ENCODE measurements around the gene RAB11A. TPM values are rescaled to one million over a fixed set of nuclear protein-coding genes. Genes with fewer than 3 reads are reported as not detected.

Gene RAB11A
- total and polyA plus RNA-seq, 2 of the 13 experiments (the other 11 are each of a cell fraction or from before 2014, with no cell fraction given) = 161 to 162 TPM

DNA sequence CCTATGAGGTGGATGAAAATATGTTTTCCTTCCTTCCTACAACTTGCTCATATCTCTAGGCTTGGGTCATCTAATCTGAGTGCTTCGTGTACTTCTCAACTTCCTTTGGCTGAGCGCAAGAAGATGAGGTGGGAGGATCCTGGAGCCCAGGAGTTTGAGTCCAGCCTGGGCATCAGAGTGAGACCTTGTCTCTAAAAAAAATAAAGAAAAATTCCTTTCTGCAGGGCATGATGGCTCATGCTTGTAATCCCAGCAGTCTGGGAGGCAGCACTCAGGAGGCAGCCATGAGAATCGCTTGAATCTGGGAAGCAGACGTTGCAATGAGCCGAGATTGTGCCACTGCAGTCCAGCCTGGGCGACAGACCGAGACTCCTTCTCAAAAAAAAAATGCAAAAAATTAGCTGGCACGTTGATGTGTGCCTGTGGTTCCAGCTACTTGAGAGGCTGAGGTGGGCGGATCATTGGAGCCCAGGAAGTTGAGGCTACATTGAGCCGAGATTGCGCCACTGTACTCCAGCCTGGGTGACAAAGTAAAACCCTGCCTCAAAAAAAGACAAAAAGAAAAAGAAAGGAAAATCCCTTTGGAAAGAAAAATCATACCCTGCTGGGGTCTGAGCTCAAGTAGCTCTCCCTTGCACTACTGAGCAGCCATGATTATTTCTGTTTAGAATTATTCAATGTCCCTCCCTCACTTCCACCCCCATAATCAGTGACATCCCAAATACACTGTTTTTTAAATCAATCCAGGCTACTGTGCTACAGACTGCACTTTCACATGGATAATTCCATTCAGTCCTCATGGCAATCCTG is 28.0 kb upstream of the RAB11A start:
- no peak for DNase-seq (ENCODE audit: low spot score)
- no peaks in the 10 kb centered on the region for H3K79me2 ChIP-seq (ENCODE audit: insufficient read depth, low read length)
- no TSS peak for BruUV-seq (replicated peaks)
- H3K27ac ChIP-seq (ENCODE audit: extremely low read length, insufficient read depth, low read length) = no peak overlapping the region
- H3K4me3 ChIP-seq (replicated peaks in 1 of 3; ENCODE audit: insufficient read depth in 1 of 3, low read depth in 2 of 3, low read length in 3 of 3) = peak overlapping the region; percentile 31 to 50 (median 37); a peak in 4 of 6 replicates
- ChIA-PET POLR2A (interaction anchor here (1.3 to 2.9 kb wide), 3 partner anchors 9 to 28 kb away, joined by 3 to 20 read pairs (median 5); partner anchors contain the start of gene RAB11A), CTCF (ENCODE audit: low intra/inter-chr PET ratio, low total read pairs) (no interaction called here)
- no peaks in the 10 kb centered on the region for H4K20me1 ChIP-seq (ENCODE audit: insufficient read depth, low read length)
- H2AFZ ChIP-seq (ENCODE audit: low read length) = peak overlapping the region; percentile 82
- in situ Hi-C loops (cut with HindIII; ENCODE audit: extremely low pct_ligation_motif_present, low pct_unique_long_range_greater_than_20kb) = no loop called here
- WGBS (ENCODE audit: low lambda C conversion rate) = 31% methylated on average over 11 of the region's 11 CpGs
- H3K36me3 ChIP-seq (replicated peaks in 1 of 2; ENCODE audit: control insufficient read depth in 1 of 2, insufficient read depth in 2 of 2, low read length in 2 of 2) = no peaks in the 10 kb centered on the region
- H3K9me3 ChIP-seq (ENCODE audit: low read length) = no peaks in the 10 kb centered on the region
- intact Hi-C loops (cut with micrococcal nuclease; ENCODE audit: unreplicated experiment) = no loop called here
- no peaks in the 10 kb centered on the region for H3K27me3 ChIP-seq (ENCODE audit: control insufficient read depth in 1 of 2, insufficient read depth in 2 of 2, low read length in 2 of 2)
- H3K4me2 ChIP-seq (ENCODE audit: low read depth, low read length) = peak overlapping the region; percentile 66
- peaks cover 56% of the 10 kb centered on the region for H3K4me1 ChIP-seq (ENCODE audit: insufficient read depth, low read length)
- H3K9ac ChIP-seq (ENCODE audit: insufficient read depth, low read depth, low read length) = peak overlapping the region; percentile 20; the same call in 1 of the 2 replicates
- ATAC-seq = peak; percentile 56
- FAIRE-seq = no peak
- TF ChIP-seq, protein P1, sequence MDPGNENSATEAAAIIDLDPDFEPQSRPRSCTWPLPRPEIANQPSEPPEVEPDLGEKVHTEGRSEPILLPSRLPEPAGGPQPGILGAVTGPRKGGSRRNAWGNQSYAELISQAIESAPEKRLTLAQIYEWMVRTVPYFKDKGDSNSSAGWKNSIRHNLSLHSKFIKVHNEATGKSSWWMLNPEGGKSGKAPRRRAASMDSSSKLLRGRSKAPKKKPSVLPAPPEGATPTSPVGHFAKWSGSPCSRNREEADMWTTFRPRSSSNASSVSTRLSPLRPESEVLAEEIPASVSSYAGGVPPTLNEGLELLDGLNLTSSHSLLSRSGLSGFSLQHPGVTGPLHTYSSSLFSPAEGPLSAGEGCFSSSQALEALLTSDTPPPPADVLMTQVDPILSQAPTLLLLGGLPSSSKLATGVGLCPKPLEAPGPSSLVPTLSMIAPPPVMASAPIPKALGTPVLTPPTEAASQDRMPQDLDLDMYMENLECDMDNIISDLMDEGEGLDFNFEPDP (CRISPR knock-in tag; conservative IDR thresholded peaks at IDR 0.05) = 0 out of 2 replicates have a peak, but pooled peaks have one; percentile 22
- TF ChIP-seq, protein P2, sequence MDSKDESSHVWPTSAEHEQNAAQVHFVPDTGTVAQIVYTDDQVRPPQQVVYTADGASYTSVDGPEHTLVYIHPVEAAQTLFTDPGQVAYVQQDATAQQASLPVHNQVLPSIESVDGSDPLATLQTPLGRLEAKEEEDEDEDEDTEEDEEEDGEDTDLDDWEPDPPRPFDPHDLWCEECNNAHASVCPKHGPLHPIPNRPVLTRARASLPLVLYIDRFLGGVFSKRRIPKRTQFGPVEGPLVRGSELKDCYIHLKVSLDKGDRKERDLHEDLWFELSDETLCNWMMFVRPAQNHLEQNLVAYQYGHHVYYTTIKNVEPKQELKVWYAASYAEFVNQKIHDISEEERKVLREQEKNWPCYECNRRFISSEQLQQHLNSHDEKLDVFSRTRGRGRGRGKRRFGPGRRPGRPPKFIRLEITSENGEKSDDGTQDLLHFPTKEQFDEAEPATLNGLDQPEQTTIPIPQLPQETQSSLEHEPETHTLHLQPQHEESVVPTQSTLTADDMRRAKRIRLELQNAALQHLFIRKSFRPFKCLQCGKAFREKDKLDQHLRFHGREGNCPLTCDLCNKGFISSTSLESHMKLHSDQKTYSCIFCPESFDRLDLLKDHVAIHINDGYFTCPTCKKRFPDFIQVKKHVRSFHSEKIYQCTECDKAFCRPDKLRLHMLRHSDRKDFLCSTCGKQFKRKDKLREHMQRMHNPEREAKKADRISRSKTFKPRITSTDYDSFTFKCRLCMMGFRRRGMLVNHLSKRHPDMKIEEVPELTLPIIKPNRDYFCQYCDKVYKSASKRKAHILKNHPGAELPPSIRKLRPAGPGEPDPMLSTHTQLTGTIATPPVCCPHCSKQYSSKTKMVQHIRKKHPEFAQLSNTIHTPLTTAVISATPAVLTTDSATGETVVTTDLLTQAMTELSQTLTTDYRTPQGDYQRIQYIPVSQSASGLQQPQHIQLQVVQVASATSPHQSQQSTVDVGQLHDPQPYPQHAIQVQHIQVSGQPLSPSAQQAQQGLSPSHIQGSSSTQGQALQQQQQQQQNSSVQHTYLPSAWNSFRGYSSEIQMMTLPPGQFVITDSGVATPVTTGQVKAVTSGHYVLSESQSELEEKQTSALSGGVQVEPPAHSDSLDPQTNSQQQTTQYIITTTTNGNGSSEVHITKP (CRISPR knock-in tag; IDR thresholded peaks at IDR 0.05; ENCODE audit: low read depth) = peak; percentile 75; the same call in 1 of the 2 replicates
- TF ChIP-seq KDM3A (CRISPR knock-in tag; IDR thresholded peaks at IDR 0.05; ENCODE audit: low read depth) (no peak), ZNF3 (CRISPR knock-in tag; IDR thresholded peaks at IDR 0.05) (no peak), ZMYM4 (CRISPR knock-in tag; IDR thresholded peaks at IDR 0.05) (peak; percentile 24; the same call in 1 of the 2 replicates), CEBPG (CRISPR knock-in tag; IDR thresholded peaks at IDR 0.05) (peak; percentile 55)

All from HepG2 (cell line).